Heart left ventricle (tissue), 16 donors: ENCODE data around the gene DNAH7. TPM values are rescaled to one million over a fixed set of nuclear protein-coding genes. Genes with fewer than 3 reads are reported as not detected.

Experiments
- ATAC-seq, 4 donors: fragments of 200-7000 bp; cut with Tn5 transposase; one replicate each; pipeline ENCODE4 v1.9.1; 2020 to 2022; ENCODE audit warnings: moderate library complexity in 4 of 4, mild to moderate bottlenecking in 3 of 4, moderate number of reproducible peaks in 1 of 4
- DNase-seq, 5 donors: peaks; one replicate each; pipeline ENCODE4 v3.0.0-alpha.2; 2020
- H3K27ac ChIP-seq, 12 donors: fragments of 200-600 bp; sonication (generic) in 4 of 12; one replicate each; pipeline versions ENCODE4 v1.5.0 to v1.8.0; 2016 to 2022; ENCODE audit warnings: mild to moderate bottlenecking in 2 of 12
- H3K27me3 ChIP-seq, 9 donors: fragments of 200-600 bp; sonication (generic) in 2 of 9; one replicate each; pipeline versions ENCODE4 v1.5.1 to v1.8.0; 2016 to 2022; ENCODE audit warnings: mild to moderate bottlenecking in 3 of 9
- H3K36me3 ChIP-seq, 9 donors: fragments of 200-600 bp; sonication (generic) in 2 of 9; one replicate each; pipeline versions ENCODE4 v1.5.0 to v1.8.0; 2018 to 2022; ENCODE audit warnings: mild to moderate bottlenecking in 2 of 9
- H3K4me1 ChIP-seq, 12 donors: fragments of 200-600 bp; sonication (generic) in 4 of 12; one replicate each; pipeline versions ENCODE4 v1.5.0 to v1.8.0; 2016 to 2022; ENCODE audit warnings: mild to moderate bottlenecking in 3 of 12
- H3K4me3 ChIP-seq, 12 donors: fragments of 200-600 bp; sonication (generic) in 4 of 12; one replicate each; pipeline versions ENCODE4 v1.5.0 to v1.8.0; 2017 to 2022; ENCODE audit warnings: mild to moderate bottlenecking in 9 of 12, moderate library complexity in 4 of 12
- H3K9me3 ChIP-seq, 12 donors: fragments of 200-600 bp; sonication (generic) in 4 of 12; one replicate each; pipeline versions ENCODE4 v1.5.0 to v1.8.0; 2016 to 2022; ENCODE audit warnings: mild to moderate bottlenecking in 1 of 12
- CTCF ChIP-seq, 12 donors: fragments of 200-600 bp; sonication (generic) in 4 of 12; IDR thresholded peaks; one replicate each; pipeline versions ENCODE4 v1.5.0 to v1.8.0; 2018 to 2022; ENCODE audit warnings: antibody characterized with exemption in 12 of 12, mild to moderate bottlenecking in 5 of 12
- POLR2A ChIP-seq, 2 donors: fragments of 450-650 bp; IDR thresholded peaks; one replicate each; pipeline ENCODE4 v1.6.1; 2017; ENCODE audit warnings: antibody characterized with exemption in 2 of 2, mild to moderate bottlenecking in 2 of 2, moderate library complexity in 2 of 2
- WGBS, 4 donors: extraction: QIAGEN DNeasy Blood & Tissue Kit in 2 of 4; methylation state at CpG; one replicate each; pipeline versions ENCODE4 v1.1.5 to v1.1.7; 2013 to 2018; 5-methylcytosine and 5-hydroxymethylcytosine counted together
- intact Hi-C, 10 donors: fragments of 100-400 bp; cut with DNase I; formaldehyde crosslinking; loops; one replicate each; pipeline versions ENCODE4 v1.11.1 to v1.14.2; 2022
- polyA plus RNA-seq, 2 donors: library from polyadenylated mRNA; stranded (reverse); fragments of 200-250 nt; gene quantifications; one replicate each; pipeline ENCODE4 v1.2.3, GENCODE V29; 2013
- total RNA-seq, 9 donors: library from RNA; depleted of rRNA in 2 of 9; stranded (reverse); fragments of >200 nt in 2 of 9; fragmentation: NEBNext Ultra II Directional in 3 of 9; extraction: Animal tissue kit (Norgen Biotek cat#: 25700) in 3 of 9; gene quantifications; one replicate each; pipeline versions ENCODE4 v1.1.0 to v1.2.4, GENCODE V29; 2016 to 2023
- donor health status: ischemic (EF 13 %, LVEDD 7.1; RV severe dilation, severe dysfunction).
- donor health status: healthy with polysubstance abuse.
- donor health status: DM: no; HTN: yes; CAD: no.
- donor health status: DM: no; HTN: no; CAD: no.
- donor health status: ischemic (EF 25% LVEDD 6.9; RV normal size, moderate dysfunction).
- donor health status: ischemic (EF 25% LVEDD 5.7; RV mildly dilated, moderate dysfunction).
- donor health status: healthy.
- donor health status: DM: yes; HTN: yes; CAD: no.
- donor health status: ischemic (EF 35%, LVEDD 5.7; RV mildly dilated, moderate dysfunction).
- donor health status: nonischemic (EF 11% LVEDD 7.7; RV severe dilation, severe dysfunction).
- donor health status: DM: yes; HTN: yes; CAD: no.
- donor health status: PGD.
- donor health status: ischemic (EF 29% LVEDD 5.4; RV normal size, mild dysfunction).
- donor health status: nonischemic (EF 23%, LVEDD 6.1; RV moderate dilation, normal function).

The DNAH7 gene
- total and polyA plus RNA-seq, 11 donors: 0.08 to 1.5 (median 0.40) TPM; not detected in 1

- Histone ChIP-seq H3K27ac (no peak overlapping the region), H3K27me3 (no peaks in the 10 kb centered on the region), H3K36me3 (no peaks in the 10 kb centered on the region), H3K4me1 (no peaks in the 10 kb centered on the region), H3K4me3 (no peak overlapping the region), H3K9me3 (peaks cover 0 to 12% (median 0%) of the 10 kb centered on the region in 12 donors)
- DNase-seq: no peak
- TF ChIP-seq CTCF (IDR thresholded peaks at IDR 0.05) (no peak), POLR2A (IDR thresholded peaks at IDR 0.05) (no peak)
- WGBS, 4 donors: 91 to 95% (median 92%) methylated on average over 2 of the region's 2 CpGs
- no peak for ATAC-seq
- intact Hi-C loops: no loop called here
These were observed 232.6 kb downstream of the DNAH7 start for GRCh38 chr2:195836002-195836401.

GRCh38 chr2:195834836-195835235 lies 233.8 kb downstream of the DNAH7 start:
- no peaks in the 10 kb centered on the region for H3K4me1 ChIP-seq
- H3K36me3 ChIP-seq: no peaks in the 10 kb centered on the region
- no peak overlapping the region for H3K27ac ChIP-seq
- intact Hi-C loops: no loop called here
- ATAC-seq (no peak), DNase-seq (no peak)
- WGBS, 4 donors: 87 to 97% (median 90%) methylated on average over 1 of the region's 1 CpG
- TF ChIP-seq POLR2A (IDR thresholded peaks at IDR 0.05): no peak
- TF ChIP-seq CTCF (IDR thresholded peaks at IDR 0.05): no peak
- H3K27me3 ChIP-seq: no peaks in the 10 kb centered on the region
- H3K9me3 ChIP-seq: peaks cover 0 to 3% (median 0%) of the 10 kb centered on the region in 12 donors
- no peak overlapping the region for H3K4me3 ChIP-seq

GRCh38 chr2:195830968-195831950 lies 237.4 kb downstream of the DNAH7 start:
- Histone ChIP-seq H3K27ac (no peak overlapping the region), H3K36me3 (no peaks in the 10 kb centered on the region), H3K4me1 (no peaks in the 10 kb centered on the region), H3K9me3 (no peaks in the 10 kb centered on the region), H3K27me3 (no peaks in the 10 kb centered on the region), H3K4me3 (no peak overlapping the region)
- intact Hi-C loops: no loop called here
- TF ChIP-seq CTCF (IDR thresholded peaks at IDR 0.05): no peak
- TF ChIP-seq POLR2A (IDR thresholded peaks at IDR 0.05): no peak
- WGBS, 4 donors: 44 to 63% (median 54%) methylated on average over 3 of the region's 3 CpGs
- ATAC-seq: no peak
- DNase-seq: no peak

- DNase-seq (no peak), ATAC-seq (no peak)
- no peaks in the 10 kb centered on the region for H3K4me1 ChIP-seq
- H3K4me3 ChIP-seq: no peak overlapping the region
- H3K27ac ChIP-seq: no peak overlapping the region
- TF ChIP-seq POLR2A (IDR thresholded peaks at IDR 0.05) (no peak), CTCF (IDR thresholded peaks at IDR 0.05) (no peak)
- no peaks in the 10 kb centered on the region for H3K9me3 ChIP-seq
- no peaks in the 10 kb centered on the region for H3K36me3 ChIP-seq
- intact Hi-C loops: no loop called here
- H3K27me3 ChIP-seq: no peaks in the 10 kb centered on the region
- WGBS, 4 donors: 85 to 92% (median 87%) methylated on average over 2 of the region's 2 CpGs
These were observed 244.2 kb downstream of the DNAH7 start for GRCh38 chr2:195824478-195824877.
